Activated CD8-positive, alpha-beta memory T cell treated with anti-CD3 and anti-CD28 coated beads for 36 hours (primary cell): Measurements from ENCODE around the gene MT1B. TPM values are rescaled to one million over a fixed set of nuclear protein-coding genes. Genes with fewer than 3 reads are reported as not detected.

Source experiments
- CTCF ChIA-PET: fragments of 350-600 bp; sonication (Branson Sonifier 250); formaldehyde crosslinking; loops from one replicate; lab custom pipeline; 2021; ENCODE audit warnings: antibody characterized with exemption; lab: Charles Lee
- POLR2A ChIA-PET: fragments of 350-600 bp; sonication (Branson Sonifier 250); formaldehyde crosslinking; loops from one replicate; lab custom pipeline; 2021; ENCODE audit warnings: antibody characterized with exemption; lab: Charles Lee
- total RNA-seq, 2 experiments: library from RNA; stranded (reverse); gene quantifications; one replicate each; pipeline ENCODE4 v1.2.3, GENCODE V29; 2021

Gene MT1B
- total RNA-seq, 2 experiments from 2014 or later = not detected

DNA sequence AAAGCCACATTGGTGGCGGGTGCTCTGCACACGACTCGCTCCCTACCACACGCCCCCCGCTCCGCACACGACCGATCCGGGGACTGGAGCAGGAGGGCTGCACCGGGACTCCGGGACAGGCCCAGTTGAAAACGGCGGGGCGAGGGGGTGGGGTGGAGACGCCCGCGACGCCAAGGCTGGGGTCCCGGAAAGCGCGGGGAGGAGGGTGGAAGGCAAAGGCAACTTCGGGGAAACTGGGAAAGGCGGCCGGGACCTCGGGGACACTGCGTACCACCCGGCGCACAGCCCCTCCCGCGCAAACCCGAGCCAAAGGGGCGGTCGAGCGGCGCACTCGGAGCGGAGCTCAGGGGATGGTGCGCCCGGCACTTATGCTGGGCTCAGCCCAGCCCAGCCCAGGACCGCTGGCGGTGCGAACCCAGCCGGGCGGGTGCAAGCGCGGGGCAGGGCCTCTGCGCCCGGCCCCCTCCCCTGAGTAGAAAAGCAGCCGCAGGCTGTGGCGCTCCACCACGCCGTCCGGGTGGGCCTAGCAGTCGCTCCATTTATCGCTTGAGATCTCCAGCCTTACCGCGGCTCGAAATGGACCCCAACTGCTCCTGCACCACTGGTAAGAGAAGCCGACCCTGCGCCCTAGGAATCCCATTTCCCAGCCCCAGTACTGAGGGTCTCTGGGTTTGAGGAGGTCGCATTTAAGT is 19.4 kb upstream of the MT1B start, which contains the start of gene MT1M:
MT1M (plus strand) TSS at position 504 of the 692 bp plus-strand sequence; CDS start at position 577, 73 bp downstream.
- ChIA-PET CTCF (no interaction called here), POLR2A (no interaction called here)

DNA sequence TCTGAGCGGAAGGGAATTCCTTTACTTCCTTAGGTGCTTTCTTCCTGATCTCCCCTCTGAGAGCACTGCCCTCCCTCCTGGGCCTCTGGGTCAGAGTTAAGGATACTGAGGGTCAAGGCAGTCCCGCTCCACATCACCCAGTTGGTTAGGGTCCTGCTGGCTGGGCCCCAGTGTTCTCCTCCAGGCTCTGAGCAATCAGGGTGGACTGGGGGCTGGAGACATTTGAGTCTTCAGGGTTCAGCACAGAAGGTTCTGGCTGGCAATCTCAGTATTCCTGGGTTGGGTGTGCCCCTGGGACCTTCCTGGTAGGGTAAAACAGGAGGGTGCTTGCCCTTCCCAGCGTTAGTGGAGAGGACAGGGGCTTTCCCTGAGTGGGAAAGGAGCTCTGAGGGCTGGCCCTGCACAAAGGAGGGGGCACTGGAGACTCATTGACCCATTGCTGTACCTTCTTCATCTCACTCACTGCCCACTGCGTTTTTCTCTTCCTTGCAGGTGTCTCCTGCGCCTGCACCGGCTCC is 18.8 kb upstream of the MT1B start:
- ChIA-PET POLR2A (no interaction called here), CTCF (interaction anchor here (2.0 kb wide), 1 partner anchor 10 kb away, joined by 9 read pairs; no protein-coding TSS in a partner anchor)

DNA sequence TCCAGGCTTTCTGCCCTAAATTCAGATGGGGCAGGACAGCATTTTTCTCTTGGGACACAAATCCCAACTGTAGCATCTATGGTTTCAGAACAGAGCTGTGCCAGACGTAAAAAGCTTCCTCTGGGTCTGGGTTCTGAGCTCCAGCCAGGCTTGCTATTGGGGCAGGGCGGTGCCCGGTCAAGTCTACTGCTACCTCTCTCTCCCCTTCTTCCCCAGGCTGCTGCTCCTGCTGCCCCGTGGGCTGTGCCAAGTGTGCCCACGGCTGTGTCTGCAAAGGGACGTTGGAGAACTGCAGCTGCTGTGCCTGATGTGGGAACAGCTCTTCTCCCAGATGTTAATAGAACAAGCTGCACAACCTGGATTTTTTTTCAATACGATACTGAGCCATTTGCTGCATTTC is 18.2 kb upstream of the MT1B start:
- CTCF ChIA-PET = interaction anchor here (2.0 kb wide), 1 partner anchor 10 kb away, joined by 9 read pairs; no protein-coding TSS in a partner anchor
- POLR2A ChIA-PET = no interaction called here

DNA sequence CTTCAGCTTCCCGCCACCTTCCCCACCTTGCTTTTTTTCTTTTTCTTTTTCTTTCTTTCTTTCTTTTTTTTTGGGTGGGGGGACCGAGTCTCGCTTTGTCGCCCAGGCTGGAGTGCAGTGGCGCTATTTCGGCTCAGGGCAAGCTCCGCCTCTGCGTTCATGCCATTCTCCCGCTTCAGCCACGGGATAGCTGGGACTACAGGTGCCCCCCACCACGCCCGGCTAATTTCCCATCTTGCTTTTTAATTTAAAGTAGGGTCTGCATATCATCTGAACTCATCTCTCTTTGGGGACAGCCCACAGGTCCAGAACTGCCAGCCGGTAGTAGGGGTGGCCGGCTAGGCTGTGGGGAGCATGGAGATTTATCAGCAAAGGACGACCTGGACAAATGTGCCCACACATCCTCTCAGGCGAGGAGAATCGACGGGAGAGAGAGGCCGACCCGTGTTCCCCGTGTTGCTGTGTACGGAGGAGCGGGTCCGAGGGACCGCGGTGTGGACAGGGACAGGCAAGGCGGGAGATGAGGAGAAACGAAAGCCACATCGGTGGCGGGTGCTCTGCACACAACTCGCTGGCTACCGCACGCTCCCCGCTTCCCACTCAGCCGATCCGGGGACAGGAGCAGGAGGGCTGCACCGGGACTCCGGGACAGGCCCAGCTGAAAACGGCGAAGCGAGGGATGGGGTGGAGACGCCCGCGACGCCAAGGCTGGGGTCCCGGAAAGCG is 16.8 kb upstream of the MT1B start:
- ChIA-PET CTCF (interaction anchor here (2.0 kb wide), 1 partner anchor 8 kb away, joined by 9 read pairs; no protein-coding TSS in a partner anchor), POLR2A (no interaction called here)

DNA sequence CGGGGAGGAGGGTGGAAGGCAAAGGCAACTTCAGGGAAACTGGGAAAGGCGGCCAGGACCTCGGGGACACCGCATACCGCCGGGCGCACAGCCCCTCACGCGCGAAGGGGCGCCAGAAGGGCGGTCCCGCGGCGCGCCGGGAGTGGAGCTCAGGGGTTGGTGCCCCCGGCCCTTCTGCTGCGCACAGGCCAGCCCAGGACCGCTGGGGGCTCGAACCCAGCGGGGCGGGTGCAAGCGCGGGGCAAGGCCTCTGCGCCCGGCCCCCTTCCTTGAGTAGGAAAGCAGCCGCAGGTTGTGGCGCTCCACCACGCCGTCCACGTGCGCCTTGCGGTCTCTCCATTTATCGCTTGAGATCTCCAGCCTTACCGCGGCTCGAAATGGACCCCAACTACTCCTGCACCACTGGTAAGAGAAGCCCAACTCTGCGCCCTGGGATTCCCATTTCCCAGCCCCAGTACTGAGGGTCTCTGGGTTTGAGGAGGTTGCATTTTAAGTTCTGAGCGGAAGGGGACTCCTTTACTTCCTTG is 16.2 kb upstream of the MT1B start:
- POLR2A ChIA-PET = no interaction called here

DNA sequence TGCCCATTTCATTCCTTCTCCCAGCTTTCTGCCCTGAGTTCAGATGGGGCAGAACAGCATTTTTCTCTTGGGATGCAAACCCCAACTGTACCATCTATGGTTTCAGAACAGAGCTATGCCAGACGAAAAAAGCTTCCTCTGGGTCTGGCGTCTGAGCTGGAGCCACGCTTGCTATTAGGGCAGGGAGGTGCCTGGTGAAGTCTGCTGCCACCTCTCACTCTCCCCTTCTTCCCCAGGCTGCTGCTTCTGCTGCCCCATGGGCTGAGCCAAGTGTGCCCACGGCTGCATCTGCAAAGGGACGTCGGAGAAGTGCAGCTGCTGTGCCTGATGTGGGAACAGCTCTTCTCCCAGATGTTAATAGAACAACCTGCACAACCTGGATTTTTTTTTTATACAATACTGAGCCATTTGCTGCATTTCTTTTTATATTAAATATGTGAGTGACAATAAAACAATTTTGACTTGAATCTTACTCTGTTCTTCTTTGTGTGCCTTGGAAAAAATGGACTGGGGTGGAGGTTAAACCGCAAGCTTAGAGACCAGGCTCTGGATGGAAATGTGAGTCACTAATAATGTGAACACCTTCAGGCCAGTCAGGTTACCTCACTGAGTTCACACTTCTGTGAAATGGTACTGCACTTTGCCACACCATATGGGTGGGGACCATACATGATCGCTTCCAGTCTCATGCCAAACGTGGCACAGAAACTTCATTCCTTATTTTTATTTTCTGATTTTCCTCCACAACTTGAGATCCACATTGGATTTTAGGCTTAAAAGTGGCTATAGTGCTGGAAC is 14.9 kb upstream of the MT1B start:
- POLR2A ChIA-PET = no interaction called here
- CTCF ChIA-PET = interaction anchor here (1.1 to 1.9 kb wide), 3 partner anchors 12 to 60 kb away, joined by 3 to 6 read pairs (median 5); no protein-coding TSS in a partner anchor

More for the DNA sequence above, 16.2 kb upstream of the MT1B start:
- CTCF ChIA-PET = no interaction called here

DNA sequence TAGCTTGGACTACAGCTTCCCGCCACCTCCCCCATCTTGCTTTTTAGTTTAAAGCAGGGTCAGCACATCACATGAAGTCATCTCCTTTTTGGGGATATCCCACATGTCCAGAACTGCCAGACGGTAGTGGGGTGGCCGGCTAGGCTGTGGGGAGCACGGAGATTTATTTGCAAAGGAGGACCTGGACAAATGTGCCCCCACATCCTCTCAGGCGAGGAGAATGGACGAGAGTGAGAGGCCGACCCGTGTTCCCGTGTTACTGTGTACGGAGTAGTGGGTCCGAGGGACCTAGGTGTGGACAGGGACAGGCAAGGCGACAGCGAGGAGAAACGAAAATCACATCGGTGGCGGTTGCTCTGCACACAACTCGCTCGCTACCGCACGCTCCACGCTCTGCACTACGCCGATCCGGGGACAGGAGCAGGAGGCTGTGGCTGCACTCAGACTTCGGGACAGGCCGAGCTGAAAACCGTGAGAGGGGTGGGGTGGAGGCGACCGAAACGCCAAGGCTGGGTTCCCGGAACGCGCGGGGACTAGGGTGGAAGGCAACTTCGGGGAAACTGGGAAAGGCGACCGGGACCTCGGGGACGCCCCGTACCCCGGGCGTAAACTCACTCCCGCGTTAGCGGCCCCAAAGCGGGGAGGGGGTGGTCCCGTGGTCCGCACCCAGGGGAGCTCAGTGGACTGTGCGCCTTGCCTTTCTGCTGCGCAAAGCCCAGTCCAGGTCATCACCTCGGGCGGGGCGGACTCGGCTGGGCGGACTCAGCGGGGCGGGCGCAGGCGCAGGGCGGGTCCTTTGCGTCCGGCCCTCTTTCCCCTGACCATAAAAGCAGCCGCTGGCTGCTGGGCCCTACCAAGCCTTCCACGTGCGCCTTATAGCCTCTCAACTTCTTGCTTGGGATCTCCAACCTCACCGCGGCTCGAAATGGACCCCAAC is 13.6 kb upstream of the MT1B start, which contains the start of gene MT1A:
MT1A (plus strand) TSS at position 853 of the 937 bp plus-strand sequence; CDS start at position 926, 73 bp downstream.
- ChIA-PET POLR2A (no interaction called here), CTCF (interaction anchor here (1.1 to 1.9 kb wide), 3 partner anchors 37 to 62 kb away, joined by 3 to 6 read pairs (median 5); no protein-coding TSS in a partner anchor)

DNA sequence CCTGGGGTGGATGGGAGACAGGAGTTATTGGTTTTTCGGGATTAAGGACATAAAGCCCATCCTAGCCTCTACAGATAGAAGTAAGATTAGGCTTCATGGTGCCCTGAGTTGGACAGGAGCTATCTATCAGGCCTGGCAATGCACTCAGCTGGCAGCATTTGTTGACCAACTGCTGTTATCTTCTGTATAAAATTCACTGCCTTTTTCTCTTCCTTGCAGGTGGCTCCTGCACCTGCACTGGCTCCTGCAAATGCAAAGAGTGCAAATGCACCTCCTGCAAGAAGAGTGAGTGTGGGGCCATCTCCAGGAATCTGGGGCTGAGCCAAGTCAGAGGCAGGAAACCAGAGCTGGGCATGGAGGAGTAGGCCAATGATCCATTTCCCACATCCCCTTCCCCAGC is 12.6 kb upstream of the MT1B start:
- POLR2A ChIA-PET = no interaction called here
- CTCF ChIA-PET = interaction anchor here (1.1 kb wide), 1 partner anchor 61 kb away, joined by 3 read pairs; no protein-coding TSS in a partner anchor

DNA sequence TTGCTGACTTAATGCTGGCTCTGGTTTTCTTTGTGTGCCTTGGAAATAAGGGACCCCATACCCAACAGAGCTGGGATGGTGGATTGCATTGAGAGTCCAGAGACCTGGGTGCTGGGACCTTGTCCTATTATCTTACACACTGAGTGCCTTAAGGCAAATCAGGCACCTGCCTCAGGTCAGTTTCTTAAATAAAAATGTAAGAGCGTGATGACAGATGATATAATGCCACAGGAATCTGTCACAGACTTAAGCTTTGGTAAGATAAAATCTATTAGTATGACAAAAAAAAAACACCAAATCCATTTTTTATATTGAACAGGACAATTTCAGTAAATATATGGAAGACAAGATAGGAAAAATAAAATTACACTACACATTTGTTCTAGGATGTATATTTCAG is 11.6 kb upstream of the MT1B start:
- ChIA-PET POLR2A (no interaction called here), CTCF (no interaction called here)

DNA sequence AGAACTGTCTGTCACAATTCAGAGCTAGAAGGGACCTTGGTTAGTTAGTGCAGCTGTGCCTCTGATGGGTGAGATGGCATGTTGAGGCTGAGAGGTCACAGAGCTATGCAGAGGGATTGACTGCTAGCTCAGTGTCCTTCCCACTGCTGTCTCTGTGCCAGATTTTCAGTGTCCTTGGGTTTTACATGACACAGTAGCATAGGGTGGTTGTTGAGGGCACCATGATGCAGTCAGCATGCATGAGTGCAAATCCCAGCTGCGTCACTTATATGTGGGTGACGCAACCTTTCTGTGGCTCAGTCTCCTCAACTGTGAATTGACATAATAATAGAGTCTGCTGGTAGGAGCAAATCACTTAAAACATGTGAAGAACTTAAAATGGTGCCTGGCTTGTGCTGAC is 10.5 kb upstream of the MT1B start:
- POLR2A ChIA-PET = no interaction called here
- CTCF ChIA-PET = interaction anchor here (1.1 to 1.5 kb wide), 2 partner anchors 41 to 64 kb away, joined by 3 read pairs; no protein-coding TSS in a partner anchor

DNA sequence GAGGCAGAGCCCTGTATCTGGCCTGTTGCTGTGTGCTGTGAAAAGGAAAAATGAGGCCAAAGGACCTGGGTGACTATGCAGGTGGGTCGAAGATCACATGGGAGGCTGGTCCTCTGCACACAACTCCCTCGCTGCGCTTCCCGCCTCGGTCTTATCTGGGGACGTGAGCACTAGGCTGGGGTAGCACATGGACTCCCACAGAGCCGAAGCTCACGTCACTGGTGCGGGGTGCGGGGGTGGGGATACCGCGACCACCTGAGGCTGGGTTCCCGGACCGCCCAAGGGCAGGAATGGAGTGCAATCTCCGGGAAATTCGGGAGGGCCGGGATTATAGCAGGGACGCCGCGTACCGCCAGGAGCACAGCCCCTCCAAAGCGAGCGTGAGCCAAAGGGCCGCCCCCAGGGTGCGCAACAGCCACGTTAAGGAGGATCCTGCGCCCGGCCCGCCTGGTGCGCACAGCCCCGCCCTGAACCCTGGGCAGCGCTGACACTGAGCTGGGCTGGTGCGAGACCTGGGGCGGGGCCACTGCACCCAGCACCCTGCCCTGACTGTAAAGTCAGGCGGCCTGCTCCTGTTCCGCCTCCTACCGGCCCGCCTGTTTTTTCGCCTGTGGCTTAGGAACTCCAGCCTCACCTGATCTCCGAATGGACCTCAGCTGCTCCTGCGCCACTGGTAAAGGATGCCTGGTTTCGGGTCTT is 8.5 kb upstream of the MT1B start:
- POLR2A ChIA-PET = interaction anchor here (1.0 to 1.1 kb wide), 2 partner anchors 35 to 40 kb away, joined by 4 to 6 read pairs; partner anchors contain the start of genes MT1X and MT2A
- CTCF ChIA-PET = interaction anchor here (0.9 to 2.1 kb wide), 12 partner anchors 9 to 67 kb away, joined by 3 to 9 read pairs (median 4); partner anchors contain the start of genes MT1B, MT1E, MT1X and MT2A

DNA sequence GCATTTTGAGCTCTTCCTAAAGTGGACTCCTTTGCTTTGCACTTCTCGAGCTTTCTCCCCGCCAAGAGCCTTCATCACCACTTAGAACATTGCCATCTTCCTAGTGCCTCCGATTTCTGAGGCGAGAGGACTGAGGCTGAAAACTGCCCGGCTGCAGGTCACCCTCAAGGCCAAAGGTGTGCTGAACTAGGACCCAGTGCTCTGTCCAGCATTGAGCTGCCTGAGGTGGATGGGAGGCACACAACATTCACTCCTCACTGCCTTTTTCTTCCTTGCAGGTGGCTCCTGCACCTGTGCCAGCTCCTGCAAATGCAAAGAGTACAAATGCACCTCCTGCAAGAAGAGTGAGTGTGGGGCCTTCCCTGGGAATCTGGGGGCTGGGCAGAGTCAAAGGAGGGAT is 7.9 kb upstream of the MT1B start:
- ChIA-PET POLR2A (interaction anchor here (1.0 to 1.1 kb wide), 2 partner anchors 36 to 39 kb away, joined by 4 to 6 read pairs; partner anchors contain the start of genes MT1X and MT2A), CTCF (interaction anchor here (0.9 to 2.1 kb wide), 10 partner anchors 8 to 67 kb away, joined by 3 to 9 read pairs (median 4); partner anchors contain the start of genes MT1B, MT1E, MT1X and MT2A)

DNA sequence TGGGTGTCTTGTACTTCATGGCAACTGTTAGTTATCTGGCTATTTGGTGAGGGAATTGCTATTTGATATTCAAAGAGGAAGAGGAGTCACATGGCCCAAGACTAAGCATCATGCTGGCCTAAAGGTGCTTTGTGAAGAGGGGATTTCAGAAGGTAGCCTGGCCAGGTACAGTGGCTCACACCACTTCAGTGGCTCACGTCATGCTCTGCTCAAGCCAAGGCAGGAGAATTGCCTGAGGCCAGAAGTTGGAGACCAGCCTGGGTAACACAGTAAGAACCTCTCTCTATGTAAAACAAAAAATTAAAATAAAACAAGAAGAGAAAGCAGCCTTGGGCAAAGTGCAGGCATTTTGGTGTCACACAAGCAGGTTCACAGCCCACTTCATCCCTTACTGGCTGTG is 6.4 kb upstream of the MT1B start:
- ChIA-PET POLR2A (no interaction called here), CTCF (no interaction called here)

DNA sequence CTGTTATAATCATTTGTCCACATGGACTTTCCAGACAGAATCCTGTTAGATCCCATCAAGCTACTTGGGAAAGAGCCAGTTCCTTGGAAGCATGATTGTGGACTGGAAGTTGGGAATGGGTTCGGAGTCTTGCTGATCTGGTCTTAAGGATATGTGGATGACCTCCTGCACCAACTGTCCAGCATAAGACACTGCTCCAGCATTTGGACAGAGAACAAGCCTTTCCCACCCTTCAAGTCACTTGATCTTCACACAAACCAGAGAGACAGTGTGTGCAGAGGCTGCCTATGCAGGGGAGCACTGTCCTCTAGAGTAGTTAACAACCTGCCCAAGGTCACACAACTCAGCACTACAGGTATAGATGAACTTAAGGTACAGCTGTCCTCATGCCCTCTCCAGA is 5.8 kb upstream of the MT1B start:
- ChIA-PET POLR2A (no interaction called here), CTCF (interaction anchor here (0.9 kb wide), 1 partner anchor 10 kb away, joined by 3 read pairs; no protein-coding TSS in a partner anchor)

DNA sequence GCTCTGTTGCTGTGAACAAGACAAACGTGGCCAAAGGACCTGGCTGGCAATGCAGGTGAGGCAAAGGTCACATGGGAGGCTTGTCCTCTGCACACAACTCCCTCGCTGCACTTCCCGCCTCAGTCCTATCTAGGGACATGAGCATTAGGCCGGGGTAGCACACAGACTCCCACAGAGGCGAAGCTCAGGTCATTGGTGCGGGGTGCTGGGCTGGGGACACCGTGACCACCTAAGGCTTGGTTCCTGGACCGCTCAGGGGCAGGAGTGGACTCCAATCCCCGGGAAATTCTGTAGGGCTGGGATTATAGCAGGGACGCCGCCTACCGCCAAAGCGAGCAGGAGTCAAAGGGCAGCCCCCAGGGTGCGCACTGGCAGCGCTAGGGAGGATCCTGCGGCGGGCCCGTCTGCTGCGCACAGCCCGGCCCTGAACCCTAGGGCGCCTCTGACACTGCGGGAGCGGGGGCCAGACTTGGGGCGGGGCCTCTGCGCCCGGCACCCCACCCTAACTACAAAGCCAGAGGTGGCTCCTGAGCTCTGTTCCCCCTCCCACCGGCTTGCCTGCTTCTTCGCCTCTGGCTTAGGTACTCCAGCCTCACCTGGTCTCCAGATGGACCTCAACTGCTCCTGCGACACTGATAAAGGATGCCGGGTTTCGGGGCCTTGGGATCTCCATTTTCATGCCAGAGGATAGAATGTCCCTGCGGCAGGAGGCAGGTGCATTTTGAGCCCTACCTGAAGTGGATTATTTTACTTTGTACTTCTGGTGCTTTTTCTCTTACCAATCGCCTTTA is 3.9 kb upstream of the MT1B start:
- ChIA-PET POLR2A (no interaction called here), CTCF (no interaction called here)

DNA sequence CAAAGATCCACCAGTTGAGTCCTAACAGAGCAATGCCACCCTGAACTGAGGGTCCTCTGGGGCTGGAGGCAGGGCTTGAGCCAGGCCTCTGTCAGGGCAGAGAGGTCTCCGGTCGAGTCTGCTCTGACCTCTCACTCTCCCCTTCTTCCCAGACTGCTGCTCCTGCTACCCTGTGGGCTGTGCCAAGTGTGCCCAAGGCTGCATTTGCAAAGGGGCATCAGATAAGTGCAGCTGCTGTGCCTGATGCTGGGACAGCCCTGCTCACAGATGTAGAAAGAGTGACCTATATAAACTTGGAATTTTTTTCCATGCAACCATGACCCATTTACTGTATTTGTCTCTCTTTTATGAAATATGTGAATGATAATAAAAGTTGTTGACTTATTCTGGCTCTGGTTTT is 2.4 kb upstream of the MT1B start:
- CTCF ChIA-PET = interaction anchor here (0.7 to 1.6 kb wide), 3 partner anchors 13 to 130 kb away, joined by 3 to 4 read pairs (median 3); partner anchors contain the start of gene BBS2
- POLR2A ChIA-PET = no interaction called here
